H1 (cell line): Measurements from ENCODE around the gene LTBR. TPM values are rescaled to one million over a fixed set of nuclear protein-coding genes. Genes with fewer than 3 reads are reported as not detected.

Experiments
- CTCF ChIA-PET: fragments of 300-600 bp; sonication (Branson Sonifier 250); formaldehyde crosslinking; loops from one replicate; lab custom pipeline; 2021; ENCODE audit not compliant: partially characterized antibody; lab: Charles Lee
- POLR2A ChIA-PET: fragments of 300-600 bp; sonication (Branson Sonifier 250); formaldehyde crosslinking; loops from one replicate; lab custom pipeline; 2021; ENCODE audit warnings: inconsistent platforms; ENCODE audit not compliant: partially characterized antibody; lab: Charles Lee
- DNase-seq, 2 experiments: peaks; one replicate each; pipeline versions ENCODE4 v3.0.0 to v3.0.0-alpha.2; 2010 to 2022; ENCODE audit warnings: low spot score in 2 of 2, low read depth in 1 of 2, mixed read lengths in 1 of 2
- FAIRE-seq: peaks from 2 replicates; lab custom pipeline; 2011; peaks lifted over from hg19 to GRCh38; lab: Jason Lieb, UNC
- H2AFZ ChIP-seq: 2 replicates; pipeline ENCODE4 v1.8.1; 2012; ENCODE audit warnings: low read length, inconsistent platforms
- H2AK5ac ChIP-seq: 2 replicates; pipeline ENCODE4 v1.6.1; 2013; ENCODE audit warnings: low read depth, low read length
- H2BK120ac ChIP-seq: replicated peaks from 2 replicates; pipeline ENCODE3; 2013; ENCODE audit warnings: low read depth, low read length, inconsistent platforms
- H2BK12ac ChIP-seq: 2 replicates; pipeline ENCODE4 v1.6.1; 2013; ENCODE audit warnings: low read depth, low read length
- H2BK15ac ChIP-seq: 2 replicates; pipeline ENCODE4 v1.6.1; 2013; ENCODE audit warnings: low read length
- H2BK20ac ChIP-seq: 2 replicates; pipeline ENCODE4 v1.6.1; 2013; ENCODE audit warnings: low read length
- H2BK5ac ChIP-seq: 2 replicates; pipeline ENCODE4 v1.6.1; 2013; ENCODE audit warnings: low read depth, low read length
- H3K14ac ChIP-seq: 2 replicates; pipeline ENCODE4 v1.6.1; 2013; ENCODE audit warnings: inconsistent platforms; ENCODE audit not compliant: insufficient read length
- H3K18ac ChIP-seq: 2 replicates; pipeline ENCODE4 v1.6.1; 2013; ENCODE audit warnings: low read length; ENCODE audit errors: extremely low read depth
- H3K23ac ChIP-seq: 2 replicates; pipeline ENCODE4 v1.6.1; 2013; ENCODE audit warnings: inconsistent platforms; ENCODE audit not compliant: insufficient read length
- H3K23me2 ChIP-seq: 2 replicates; pipeline ENCODE4 v1.6.1; 2013; ENCODE audit warnings: low read depth, low read length
- H3K27ac ChIP-seq: 2 replicates; pipeline ENCODE4 v1.6.1; 2011; ENCODE audit warnings: low read depth, low read length, inconsistent platforms
- H3K27me3 ChIP-seq, 4 experiments: replicated peaks in 1 of 4; 1 replicate in 1 of 4; 2 replicates in 3 of 4; pipeline versions ENCODE4 v1.6.1 to v1.8.1; 2011 to 2013; ENCODE audit warnings: low read length in 3 of 4, mild to moderate bottlenecking in 3 of 4, inconsistent platforms in 2 of 4, mixed read lengths in 2 of 4, moderate library complexity in 1 of 4; ENCODE audit not compliant: control insufficient read depth in 3 of 4, insufficient read depth in 3 of 4; ENCODE audit errors: extremely low read depth in 1 of 4
- H3K36me3 ChIP-seq, 4 experiments: 2 replicates each; pipeline versions ENCODE4 v1.6.1 to v1.8.1; 2011 to 2013; ENCODE audit warnings: mild to moderate bottlenecking in 4 of 4, low read length in 3 of 4, moderate library complexity in 2 of 4, control low read depth in 1 of 4, inconsistent platforms in 1 of 4; ENCODE audit not compliant: insufficient read depth in 4 of 4, control insufficient read depth in 2 of 4
- H3K4ac ChIP-seq: replicated peaks from 2 replicates; pipeline ENCODE3; 2013; ENCODE audit warnings: low read length, low read depth, mixed read lengths, inconsistent platforms; ENCODE audit not compliant: insufficient read length
- H3K4me1 ChIP-seq, 4 experiments: replicated peaks in 1 of 4; 1 replicate in 1 of 4; 2 replicates in 3 of 4; pipeline versions ENCODE4 v1.6.1 to v1.8.1; 2011 to 2013; ENCODE audit warnings: low read length in 3 of 4, inconsistent platforms in 2 of 4, mixed read lengths in 1 of 4; ENCODE audit not compliant: insufficient read depth in 4 of 4, control insufficient read depth in 3 of 4
- H3K4me2 ChIP-seq, 2 experiments: 2 replicates each; pipeline versions ENCODE4 v1.6.1 to v1.8.1; 2011 to 2013; ENCODE audit warnings: low read depth in 2 of 2, low read length in 2 of 2, control low read depth in 1 of 2, inconsistent platforms in 1 of 2, mild to moderate bottlenecking in 1 of 2; ENCODE audit not compliant: insufficient read depth in 1 of 2
- H3K4me3 ChIP-seq, 4 experiments: fragments of 200-600, 300-600 bp in 1 of 4; sonication (generic), shearing (Covaris generic), sonication (Bioruptor Twin) in 1 of 4; 2 replicates each; pipeline versions ENCODE4 v1.5.1 to v1.8.1; 2011 to 2016; ENCODE audit warnings: low read length in 4 of 4, low read depth in 3 of 4, control low read depth in 2 of 4, inconsistent platforms in 2 of 4, mild to moderate bottlenecking in 2 of 4, mixed read lengths in 1 of 4, moderate library complexity in 1 of 4; ENCODE audit not compliant: insufficient read depth in 2 of 4; ENCODE audit errors: extremely low read depth in 1 of 4
- H3K56ac ChIP-seq: replicated peaks from 2 replicates; pipeline ENCODE3; 2013; ENCODE audit warnings: low read depth, mild to moderate bottlenecking, mixed read lengths, low read length, inconsistent platforms; ENCODE audit not compliant: insufficient read length
- H3K79me1 ChIP-seq: 2 replicates; pipeline ENCODE4 v1.6.1; 2013; ENCODE audit warnings: low read depth, low read length, control low read depth
- H3K79me2 ChIP-seq, 2 experiments: 2 replicates each; pipeline versions ENCODE4 v1.6.1 to v1.8.1; 2012 to 2013; ENCODE audit warnings: low read length in 2 of 2, mild to moderate bottlenecking in 2 of 2, inconsistent platforms in 1 of 2; ENCODE audit not compliant: insufficient read depth in 2 of 2, control insufficient read depth in 1 of 2
- H3K9ac ChIP-seq, 4 experiments: replicated peaks in 1 of 4; 1 replicate in 1 of 4; 2 replicates in 3 of 4; pipeline versions ENCODE4 v1.6.1 to v1.8.1; 2011 to 2013; ENCODE audit warnings: low read depth in 3 of 4, low read length in 3 of 4, control low read depth in 2 of 4, mild to moderate bottlenecking in 2 of 4, moderate library complexity in 2 of 4, inconsistent platforms in 1 of 4; ENCODE audit errors: extremely low read depth in 1 of 4
- H3K9me3 ChIP-seq, 2 experiments: 2 replicates each; pipeline versions ENCODE4 v1.6.1 to v1.8.1; 2012 to 2013; ENCODE audit warnings: mild to moderate bottlenecking in 2 of 2, moderate library complexity in 2 of 2, control low read depth in 1 of 2, inconsistent platforms in 1 of 2, low read depth in 1 of 2, low read length in 1 of 2, mixed read lengths in 1 of 2; ENCODE audit not compliant: insufficient read depth in 2 of 2
- H4K20me1 ChIP-seq, 2 experiments: replicated peaks in 1 of 2; 2 replicates each; pipeline versions ENCODE3 to v1.8.1; 2011 to 2013; ENCODE audit warnings: inconsistent platforms in 2 of 2, low read length in 2 of 2, mild to moderate bottlenecking in 1 of 2; ENCODE audit not compliant: insufficient read depth in 2 of 2, control insufficient read depth in 1 of 2
- H4K5ac ChIP-seq: 2 replicates; pipeline ENCODE4 v1.6.1; 2013; ENCODE audit warnings: low read length, low read depth, mixed read lengths, inconsistent platforms; ENCODE audit not compliant: insufficient read length
- H4K8ac ChIP-seq: 2 replicates; pipeline ENCODE4 v1.8.0; 2013; ENCODE audit warnings: mild to moderate bottlenecking, moderate library complexity, low read length, inconsistent platforms; ENCODE audit not compliant: insufficient read depth; ENCODE audit errors: extremely low read depth
- H4K91ac ChIP-seq: replicated peaks from 2 replicates; pipeline ENCODE3; 2013; ENCODE audit warnings: low read length, mixed read lengths, inconsistent platforms; ENCODE audit not compliant: insufficient read length
- ASH2L ChIP-seq: fragments of 200-600, 300-600 bp; sonication (generic); IDR thresholded peaks from one replicate; pipeline ENCODE4 v1.7.1; 2017; ENCODE audit warnings: low read length
- ATF3 ChIP-seq: IDR thresholded peaks from 2 replicates; pipeline ENCODE4 v1.6.1; 2011; ENCODE audit warnings: low read depth, mild to moderate bottlenecking, low read length; ENCODE audit not compliant: insufficient read depth
- CHD2 ChIP-seq: IDR thresholded peaks from 2 replicates; pipeline ENCODE4 v1.6.1; 2012; ENCODE audit warnings: low read length, improper control_type of control experiment
- SIN3A ChIP-seq, 2 experiments: IDR thresholded peaks in 1 of 2; conservative IDR thresholded peaks in 1 of 2; 2 replicates each; pipeline ENCODE4 v1.6.1; 2011 to 2012; ENCODE audit warnings: low read length in 2 of 2, improper control_type of control experiment in 1 of 2, low read depth in 1 of 2, mild to moderate bottlenecking in 1 of 2
- SP4 ChIP-seq: IDR thresholded peaks from 2 replicates; pipeline ENCODE4 v1.6.1; 2012; ENCODE audit warnings: low read length, inconsistent platforms
- ZNF274 ChIP-seq: IDR thresholded peaks from 2 replicates; pipeline ENCODE4 v1.7.0; 2012; ENCODE audit warnings: low read length, borderline replicate concordance; ENCODE audit errors: extremely low read depth
- WGBS, 2 experiments: shearing (Covaris generic) in 1 of 2; methylation state at CpG; one replicate each; pipeline versions ENCODE4 v1.1.6 to v1.1.7; 2013 to 2015; ENCODE audit warnings: low lambda C conversion rate in 2 of 2, mixed read lengths in 2 of 2, inconsistent platforms in 1 of 2, low coverage in 1 of 2, missing lambda C conversion rate in 1 of 2; ENCODE audit not compliant: insufficient replicate concordance in 2 of 2, insufficient coverage in 1 of 2, insufficient read length in 1 of 2; ENCODE audit errors: extremely low coverage in 1 of 2, missing lambda C conversion rate in 1 of 2; 5-methylcytosine and 5-hydroxymethylcytosine counted together
- polyA plus RNA-seq, 7 experiments: library from polyadenylated mRNA; depleted of rRNA in 3 of 7; stranded (reverse) in 5 of 7; unstranded in 2 of 7; fragments of >200 nt in 5 of 7; fragments of 200-250 nt in 2 of 7; gene quantifications; 1 replicate in 5 of 7; 2 replicates in 1 of 7; 4 replicates in 1 of 7; pipeline versions ENCODE4 v1.2.1 to v1.2.3, GENCODE V29; 2011 to 2013; ENCODE audit warnings: missing spikeins in 2 of 7, mixed read lengths in 2 of 7
- total RNA-seq: library from RNA; stranded (reverse); fragmentation: NEBNext Ultra II Directional; extraction: Animal tissue kit (Norgen Biotek cat#: 25700); gene quantifications from 2 replicates; pipeline ENCODE4 v1.2.1, GENCODE V29; 2021

The LTBR gene
- total and polyA plus RNA-seq, 2 of the 8 experiments (the other 6 are each of a cell fraction or from before 2014, with no cell fraction given) = 5.1 to 6.3 TPM

- Histone ChIP-seq H3K27me3 (peaks cover 0 to 26% (median 18%) of the 10 kb centered on the region in 4 experiments; a peak in 6 of 7 replicates), H3K4ac (no peak overlapping the region), H3K27ac (no peak overlapping the region), H3K14ac (no peak overlapping the region), H4K20me1 (no peaks in the 10 kb centered on the region), H2BK20ac (no peak overlapping the region), H3K4me1 (peaks cover 0 to 25% (median 20%) of the 10 kb centered on the region in 4 experiments; a peak in 6 of 7 replicates), H4K8ac (no peak overlapping the region), H3K56ac (peak overlapping the region; percentile 28), H3K79me1 (no peaks in the 10 kb centered on the region), H2BK5ac (no peak overlapping the region), H2BK120ac (no peak overlapping the region), H3K36me3 (no peaks in the 10 kb centered on the region), H2AFZ (no peak overlapping the region), H4K5ac (no peak overlapping the region), H3K18ac (no peak overlapping the region), H3K23ac (no peak overlapping the region), H2BK15ac (no peak overlapping the region), H3K9ac (no peak overlapping the region), H3K23me2 (peaks cover 1% of the 10 kb centered on the region; the same call in 1 of the 2 replicates), H3K79me2 (no peaks in the 10 kb centered on the region), H2BK12ac (no peak overlapping the region), H4K91ac (no peak overlapping the region), H3K4me2 (no peak overlapping the region), H2AK5ac (no peak overlapping the region), H3K4me3 (no peak overlapping the region), H3K9me3 (no peaks in the 10 kb centered on the region)
- ChIA-PET CTCF (no interaction called here), POLR2A (interaction anchor here (6.8 kb wide), 1 partner anchor 13 kb away, joined by 57 read pairs; the partner anchor contains the start of gene SCNN1A)
- DNase-seq (no peak), FAIRE-seq (no peak)
- TF ChIP-seq ATF3 (no peak), CHD2 (no peak), ZNF274 (no peak), SIN3A (conservative IDR thresholded peaks at IDR 0.05 in 1 of 2, IDR thresholded peaks at IDR 0.05 in 1 of 2; ENCODE audit: low read depth in 1 of 2, low read length in 2 of 2) (no peak), ASH2L (no peak), SP4 (no peak)
- WGBS, 2 experiments = 80 to 100% methylated on average over 1 of the region's 1 CpG
These were observed 2.5 kb downstream of the LTBR start for GRCh38 chr12:6386491-6386890.
